ENCODE results near the gene ARHGEF10L.

Gene ARHGEF10L

DNA sequence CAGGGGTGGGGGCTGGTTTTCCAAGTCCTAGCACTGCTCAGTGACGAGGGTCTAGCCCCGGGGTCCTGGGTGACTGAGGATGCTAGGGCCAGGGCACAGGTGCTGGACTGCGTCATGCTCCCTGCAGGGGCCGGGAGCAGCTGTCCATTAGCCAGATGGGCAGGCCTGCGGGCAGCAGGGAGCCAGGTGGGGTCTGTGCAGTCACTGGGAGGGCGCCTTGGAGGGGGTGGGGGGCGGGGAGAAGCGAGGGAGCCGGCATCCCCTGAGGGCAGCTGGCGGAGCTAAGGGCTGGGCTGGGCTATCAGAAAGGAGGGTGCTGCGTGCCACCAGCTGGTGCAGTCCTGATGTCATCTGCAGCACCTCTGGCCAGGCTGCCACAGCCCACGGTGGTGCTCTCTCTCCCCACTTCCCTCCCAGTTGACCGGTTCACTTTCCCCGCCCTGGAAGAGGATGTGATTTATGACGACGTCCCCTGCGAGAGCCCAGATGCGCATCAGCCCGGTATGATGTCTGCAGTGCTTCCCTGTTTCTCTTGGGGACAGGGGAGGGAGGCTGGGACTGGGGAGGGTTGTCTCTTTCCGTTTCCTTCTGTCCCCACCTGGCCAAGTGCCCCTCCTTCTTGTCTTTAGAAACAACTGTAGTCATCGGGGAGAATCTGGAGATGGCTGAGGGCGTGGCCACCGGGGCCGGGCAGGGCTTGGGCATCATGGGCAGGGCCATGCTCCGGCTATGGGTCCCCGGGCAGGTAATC, 63.8 kb downstream of the ARHGEF10L start:
- Histone ChIP-seq H3K9me3 (no peaks in the 10 kb centered on the region), H3K4me3 (ENCODE audit: low read depth, low read length) (no peak overlapping the region; the same call in 1 of the 2 replicates), H3K4me1 (peaks cover 15% of the 10 kb centered on the region), H3K36me3 (no peaks in the 10 kb centered on the region), H3K27me3 (no peaks in the 10 kb centered on the region)
- TF ChIP-seq, protein P1, sequence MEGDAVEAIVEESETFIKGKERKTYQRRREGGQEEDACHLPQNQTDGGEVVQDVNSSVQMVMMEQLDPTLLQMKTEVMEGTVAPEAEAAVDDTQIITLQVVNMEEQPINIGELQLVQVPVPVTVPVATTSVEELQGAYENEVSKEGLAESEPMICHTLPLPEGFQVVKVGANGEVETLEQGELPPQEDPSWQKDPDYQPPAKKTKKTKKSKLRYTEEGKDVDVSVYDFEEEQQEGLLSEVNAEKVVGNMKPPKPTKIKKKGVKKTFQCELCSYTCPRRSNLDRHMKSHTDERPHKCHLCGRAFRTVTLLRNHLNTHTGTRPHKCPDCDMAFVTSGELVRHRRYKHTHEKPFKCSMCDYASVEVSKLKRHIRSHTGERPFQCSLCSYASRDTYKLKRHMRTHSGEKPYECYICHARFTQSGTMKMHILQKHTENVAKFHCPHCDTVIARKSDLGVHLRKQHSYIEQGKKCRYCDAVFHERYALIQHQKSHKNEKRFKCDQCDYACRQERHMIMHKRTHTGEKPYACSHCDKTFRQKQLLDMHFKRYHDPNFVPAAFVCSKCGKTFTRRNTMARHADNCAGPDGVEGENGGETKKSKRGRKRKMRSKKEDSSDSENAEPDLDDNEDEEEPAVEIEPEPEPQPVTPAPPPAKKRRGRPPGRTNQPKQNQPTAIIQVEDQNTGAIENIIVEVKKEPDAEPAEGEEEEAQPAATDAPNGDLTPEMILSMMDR (IDR thresholded peaks at IDR 0.05; ENCODE audit: low read depth, low read length): no peak
- DNase-seq: peak; percentile 70

DNA sequence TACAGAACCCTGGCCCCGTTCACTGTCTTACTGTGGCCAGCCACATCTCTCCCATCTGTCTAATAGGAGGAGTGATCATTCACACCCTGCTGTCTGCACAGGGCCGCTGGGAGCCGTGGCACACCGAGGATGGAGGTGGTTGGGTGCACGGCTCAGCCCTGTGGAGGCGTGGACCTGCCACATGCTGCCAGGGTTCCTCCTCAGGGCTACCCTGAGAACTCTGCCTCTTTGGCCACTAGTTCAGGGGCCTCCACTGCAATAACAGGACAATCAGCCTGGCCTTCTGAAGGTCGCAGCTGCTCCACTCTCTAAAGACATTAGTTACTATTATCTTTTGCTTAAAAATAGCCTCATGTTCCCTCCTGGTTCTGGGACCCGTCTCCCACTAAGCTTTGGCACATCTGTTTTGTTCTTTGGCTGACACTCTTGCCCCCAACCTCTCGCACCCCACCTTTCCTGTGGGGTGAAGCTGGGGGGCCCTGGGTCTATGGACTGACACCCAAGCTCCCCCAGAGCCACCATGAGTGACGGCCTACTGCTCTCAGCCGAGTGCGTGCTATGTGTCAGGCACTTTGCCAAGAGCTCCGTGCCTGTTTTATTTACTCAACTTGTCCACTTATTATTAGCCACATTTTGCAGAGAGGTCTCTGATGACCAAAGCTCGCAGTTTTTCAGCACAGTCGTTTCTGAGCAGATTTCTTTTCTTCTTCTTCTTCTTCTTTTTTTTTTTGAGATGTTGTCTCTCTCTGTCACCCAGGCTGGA, 66.3 kb downstream of the ARHGEF10L start:
- no peaks in the 10 kb centered on the region for H3K27me3 ChIP-seq
- H3K9me3 ChIP-seq: no peaks in the 10 kb centered on the region
- no peaks in the 10 kb centered on the region for H3K36me3 ChIP-seq
- H3K4me1 ChIP-seq: peaks cover 15% of the 10 kb centered on the region
- TF ChIP-seq, protein P1 (IDR thresholded peaks at IDR 0.05; ENCODE audit: low read depth, low read length): no peak
- DNase-seq: no peak
- no peak overlapping the region for H3K4me3 ChIP-seq (ENCODE audit: low read depth, low read length)

DNA sequence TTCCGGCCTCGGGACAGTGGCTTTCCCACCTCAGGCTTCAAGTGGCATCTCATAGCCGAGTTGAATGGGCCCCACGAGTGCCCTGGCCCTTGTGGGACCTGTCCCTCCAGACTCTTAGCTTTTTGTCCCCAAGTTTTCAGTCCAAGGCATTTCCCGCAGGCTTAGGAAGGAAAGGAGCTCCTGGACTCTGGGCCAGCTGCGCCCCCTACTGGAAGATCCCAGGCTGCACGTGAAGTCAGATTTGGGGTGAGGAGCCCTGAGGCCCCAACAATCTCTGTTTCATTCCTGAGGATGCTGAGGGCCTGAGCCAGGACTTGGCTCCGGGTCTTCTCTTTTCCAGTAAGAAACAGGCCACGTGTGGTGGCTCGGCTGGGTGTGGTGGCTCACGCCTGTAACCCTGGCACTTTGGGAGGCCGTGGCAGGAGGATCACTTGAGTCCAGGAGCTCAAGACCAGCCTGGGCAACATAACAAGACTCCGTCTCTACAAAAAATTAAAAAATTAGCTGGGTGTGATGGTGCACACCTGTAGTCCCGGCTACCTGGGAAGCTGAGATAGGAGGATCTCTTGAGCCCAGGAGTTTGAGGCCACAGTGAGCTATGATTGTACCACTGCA, 67.4 kb downstream of the ARHGEF10L start:
- TF ChIP-seq, protein P1 (IDR thresholded peaks at IDR 0.05; ENCODE audit: low read depth, low read length): peak; percentile 83
- no peaks in the 10 kb centered on the region for H3K27me3 ChIP-seq
- H3K4me1 ChIP-seq: peaks cover 15% of the 10 kb centered on the region
- no peaks in the 10 kb centered on the region for H3K9me3 ChIP-seq
- no peak overlapping the region for H3K4me3 ChIP-seq (ENCODE audit: low read depth, low read length)
- DNase-seq: peak; percentile 66
- no peaks in the 10 kb centered on the region for H3K36me3 ChIP-seq

DNA sequence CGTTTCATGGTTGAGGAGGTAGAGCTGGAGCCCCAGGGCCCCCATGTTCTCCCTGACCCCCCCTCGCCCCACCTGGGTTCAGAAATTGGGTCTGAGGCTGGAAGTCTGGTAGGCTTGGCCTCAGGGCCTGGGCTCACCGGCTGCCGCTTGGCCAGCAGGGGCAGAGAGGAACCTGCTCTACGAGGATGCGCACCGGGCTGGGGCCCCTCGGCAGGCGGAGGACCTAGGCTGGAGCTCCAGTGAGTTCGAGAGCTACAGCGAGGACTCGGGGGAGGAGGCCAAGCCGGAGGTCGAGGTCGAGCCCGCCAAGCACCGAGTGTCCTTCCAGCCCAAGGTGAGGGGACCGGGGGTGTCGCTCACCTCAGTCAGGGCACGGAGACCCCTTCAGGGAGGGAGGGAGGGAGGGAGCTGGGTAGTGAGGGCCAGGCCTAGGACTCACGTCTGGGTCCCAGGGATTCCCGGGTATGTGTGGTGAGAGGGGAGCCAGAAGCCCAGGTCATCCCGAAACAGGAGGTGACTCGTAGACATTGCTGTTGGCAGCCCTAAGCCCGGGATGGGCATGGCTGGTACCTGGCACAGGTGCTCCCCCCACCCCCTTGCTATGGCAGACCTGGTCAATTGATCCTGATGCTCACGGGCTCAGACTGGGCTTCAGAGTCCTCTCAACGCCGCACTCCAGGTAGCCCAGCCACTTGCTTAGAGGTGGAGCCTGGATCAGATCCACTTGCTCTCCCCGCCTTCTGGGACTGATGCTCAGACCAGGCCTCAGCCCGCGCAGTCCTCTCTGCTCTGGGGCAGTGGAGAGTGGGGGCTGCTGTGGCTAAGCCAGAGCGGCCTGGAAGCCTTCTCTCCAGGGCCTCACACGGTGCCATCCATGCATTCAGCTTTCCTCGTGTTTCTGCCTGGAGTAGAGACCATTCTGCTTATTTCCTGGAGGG, 68.4 kb downstream of the ARHGEF10L start:
- TF ChIP-seq, protein P1 (IDR thresholded peaks at IDR 0.05; ENCODE audit: low read depth, low read length): no peak
- H3K9me3 ChIP-seq: no peaks in the 10 kb centered on the region
- H3K27me3 ChIP-seq: no peaks in the 10 kb centered on the region
- H3K36me3 ChIP-seq: no peaks in the 10 kb centered on the region
- no peak for DNase-seq
- peaks cover 9% of the 10 kb centered on the region for H3K4me1 ChIP-seq
- no peak overlapping the region for H3K4me3 ChIP-seq (ENCODE audit: low read depth, low read length)

DNA sequence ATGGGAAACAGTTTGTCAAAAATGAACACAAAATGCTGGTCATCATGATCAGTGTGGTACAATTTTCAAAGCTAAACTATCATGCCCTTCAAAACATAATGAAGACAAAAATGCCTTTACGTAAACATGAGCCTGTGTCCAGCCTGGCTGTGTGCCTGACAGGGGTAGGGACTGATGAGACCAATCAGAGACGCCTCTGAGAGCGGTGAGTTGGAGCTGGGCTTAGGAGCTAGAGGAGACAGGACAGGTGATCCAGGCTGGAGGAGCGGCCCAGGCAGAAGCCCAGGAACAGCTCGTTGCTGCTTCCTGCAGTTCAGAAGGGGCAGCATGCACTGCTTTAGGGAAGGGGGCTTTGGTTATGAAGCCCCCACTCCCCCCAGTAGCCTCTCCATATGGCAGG, 70.0 kb downstream of the ARHGEF10L start:
- TF ChIP-seq, protein P1 (IDR thresholded peaks at IDR 0.05; ENCODE audit: low read depth, low read length): no peak
- 0 out of 2 replicates have a peak, but pooled peaks cover 3% of the 10 kb centered on the region for H3K4me1 ChIP-seq
- no peak for DNase-seq
- H3K4me3 ChIP-seq (ENCODE audit: low read depth, low read length): no peak overlapping the region
- H3K27me3 ChIP-seq: no peaks in the 10 kb centered on the region
- no peaks in the 10 kb centered on the region for H3K36me3 ChIP-seq
- no peaks in the 10 kb centered on the region for H3K9me3 ChIP-seq

Data from BE2C (cell line).